Activated CD4-positive, alpha-beta T cell treated with anti-CD3 and anti-CD28 coated beads for 36 hours (primary cell): ENCODE data around the gene PNLIP. TPM values are rescaled to one million over a fixed set of nuclear protein-coding genes. Genes with fewer than 3 reads are reported as not detected.

Source experiments
- ATAC-seq: fragments of 200-7000 bp; cut with Tn5 transposase; one replicate; pipeline ENCODE4 v1.10.0; 2021; ENCODE audit warnings: mild to moderate bottlenecking, moderate library complexity
- CTCF ChIA-PET: fragments of 350-600 bp; sonication (Branson Sonifier 250); formaldehyde crosslinking; loops from one replicate; lab custom pipeline; 2021; ENCODE audit warnings: antibody characterized with exemption; lab: Charles Lee
- POLR2A ChIA-PET: fragments of 350-600 bp; sonication (Branson Sonifier 250); formaldehyde crosslinking; loops from one replicate; lab custom pipeline; 2021; ENCODE audit warnings: antibody characterized with exemption, inconsistent platforms; lab: Charles Lee
- DNase-seq: peaks from one replicate; pipeline ENCODE4 v3.0.0-alpha.2; 2020
- H3K27ac Mint-ChIP-seq: one replicate; pipeline ENCODE4 v1.8.0; 2021; ENCODE audit warnings: mixed read lengths
- H3K27me3 Mint-ChIP-seq: one replicate; pipeline ENCODE4 v1.8.0; 2021; ENCODE audit warnings: mixed read lengths
- H3K36me3 Mint-ChIP-seq: one replicate; pipeline ENCODE4 v1.8.0; 2021; ENCODE audit warnings: low read depth, mixed read lengths
- H3K4me1 Mint-ChIP-seq: one replicate; pipeline ENCODE4 v1.8.0; 2021; ENCODE audit warnings: mixed read lengths
- H3K4me3 Mint-ChIP-seq: one replicate; pipeline ENCODE4 v1.8.0; 2021; ENCODE audit warnings: mild to moderate bottlenecking, moderate library complexity, mixed read lengths
- H3K9me3 Mint-ChIP-seq: one replicate; pipeline ENCODE4 v1.8.0; 2021; ENCODE audit warnings: low read depth, mixed read lengths
- intact Hi-C, 2 experiments: fragments of 100-400 bp; cut with DNase I in 1 of 2; cut with micrococcal nuclease in 1 of 2; formaldehyde crosslinking; loops; one replicate each; pipeline versions ENCODE4 v1.14.2 to v1.15.1; 2022 to 2024; cut with DNase I, micrococcal nuclease
- total RNA-seq, 2 experiments: library from RNA; stranded (reverse); gene quantifications; one replicate each; pipeline ENCODE4 v1.2.3, GENCODE V29; 2021

Gene PNLIP
- total RNA-seq, 2 experiments from 2014 or later, result not detected

DNA sequence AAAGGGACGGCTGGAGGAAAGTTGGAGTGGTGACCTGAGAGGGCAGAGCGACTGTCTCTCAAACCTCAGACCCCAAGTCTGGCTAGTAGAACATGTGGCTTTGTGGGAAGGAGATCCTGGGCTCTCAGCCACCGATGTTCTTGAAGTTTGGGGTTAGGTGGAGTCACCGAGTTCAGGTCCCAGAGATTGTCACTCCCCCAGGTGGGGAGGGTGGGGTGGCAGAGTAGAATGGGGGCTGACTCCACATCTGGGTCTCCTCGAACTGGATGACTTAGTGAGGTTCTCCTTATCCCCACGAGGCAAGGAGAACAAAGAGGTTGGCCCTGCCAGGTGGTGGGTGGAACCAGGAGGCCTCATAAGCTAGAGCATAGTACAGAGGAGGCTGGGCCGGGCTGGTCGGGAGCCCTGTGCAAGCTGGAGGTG lies 60.3 kb downstream of the PNLIP start:
- no peak for DNase-seq
- ChIA-PET CTCF (no interaction called here), POLR2A (no interaction called here)

DNA sequence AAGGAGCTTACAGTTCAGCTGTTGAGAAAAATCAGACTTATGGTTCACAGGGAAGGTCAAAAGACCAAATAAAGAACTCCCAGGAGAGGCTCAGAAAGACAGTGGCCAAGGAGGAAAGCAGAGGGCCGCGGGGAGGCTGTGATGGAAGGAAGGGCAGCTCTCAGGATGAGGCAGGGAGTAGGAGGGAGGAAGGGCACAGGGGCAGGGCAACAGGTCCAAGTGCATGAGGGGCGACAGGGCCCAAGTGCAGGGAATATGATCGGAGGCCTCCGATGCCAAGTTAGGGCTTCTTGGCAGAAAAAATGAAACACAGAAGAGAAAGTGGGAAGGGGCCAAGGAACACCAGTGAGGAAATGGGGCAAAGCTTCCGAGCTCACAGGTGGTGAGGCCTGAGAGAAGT lies 61.6 kb downstream of the PNLIP start:
- Mint-ChIP-seq H3K27ac (no peak overlapping the region), H3K27me3 (peaks cover 19% of the 10 kb centered on the region), H3K4me1 (no peaks in the 10 kb centered on the region), H3K4me3 (no peak overlapping the region), H3K9me3 (no peaks in the 10 kb centered on the region), H3K36me3 (no peaks in the 10 kb centered on the region)
- POLR2A ChIA-PET, result no interaction called here
- ATAC-seq, result no peak
- CTCF ChIA-PET, result no interaction called here
- no peak for DNase-seq
- intact Hi-C loops, result no loop called here

More for the DNA sequence above, 60.3 kb downstream of the PNLIP start:
- Mint-ChIP-seq H3K9me3 (no peaks in the 10 kb centered on the region), H3K27me3 (peaks cover 19% of the 10 kb centered on the region), H3K4me1 (no peaks in the 10 kb centered on the region), H3K4me3 (no peak overlapping the region), H3K36me3 (no peaks in the 10 kb centered on the region), H3K27ac (no peak overlapping the region)
- intact Hi-C loops, result no loop called here
- no peak for ATAC-seq

DNA sequence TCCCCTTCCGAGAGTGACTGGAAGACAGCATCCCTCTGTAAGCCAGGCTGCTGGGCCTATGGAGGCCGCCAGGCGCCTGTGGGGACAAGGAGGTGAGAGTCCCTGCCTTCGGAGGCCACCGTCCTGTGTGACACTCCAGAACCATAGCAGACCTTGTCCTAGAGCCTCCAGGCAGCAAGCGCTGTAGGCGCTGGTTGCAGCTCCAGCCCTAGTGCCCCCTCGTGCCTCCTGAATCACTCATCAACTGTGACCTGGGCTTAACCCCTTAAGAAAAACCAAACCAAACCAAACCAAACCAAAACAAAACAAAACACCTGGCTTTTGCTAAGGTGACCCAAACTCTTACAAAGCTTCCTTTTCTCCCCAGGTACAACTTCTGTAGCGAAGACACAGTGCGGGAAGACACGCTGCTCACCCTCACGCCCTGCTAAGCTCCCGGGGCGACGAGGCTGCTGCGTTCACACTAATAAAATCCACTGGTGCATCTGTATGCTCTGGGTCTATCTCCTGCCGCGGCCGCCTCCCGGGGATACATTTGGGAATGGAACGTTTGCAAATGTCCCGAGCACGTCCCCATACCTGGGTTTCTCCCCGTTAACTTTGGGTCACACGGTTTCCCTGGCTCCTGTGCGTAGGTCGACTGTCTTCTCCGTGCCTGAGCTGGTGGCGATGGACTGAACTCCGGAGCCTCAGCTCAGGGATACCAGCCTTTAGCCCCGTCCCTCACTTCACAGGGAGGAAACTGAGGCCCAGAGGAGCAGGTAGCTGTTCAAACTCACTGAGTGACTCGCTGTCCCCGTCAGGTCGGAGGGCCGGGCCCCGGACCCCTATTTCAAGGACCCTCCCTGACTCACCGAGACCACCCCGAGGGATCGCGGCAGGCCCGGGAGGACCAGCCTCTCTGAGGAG lies 63.2 kb downstream of the PNLIP start:
- H3K9me3 Mint-ChIP-seq, result no peaks in the 10 kb centered on the region
- ChIA-PET POLR2A (no interaction called here), CTCF (interaction anchor here (0.6 kb wide), 2 partner anchors 124 to 1811 kb away, joined by 3 read pairs; no protein-coding TSS in a partner anchor)
- H3K27me3 Mint-ChIP-seq, result peaks cover 19% of the 10 kb centered on the region
- H3K4me3 Mint-ChIP-seq, result no peak overlapping the region
- DNase-seq (no peak), ATAC-seq (no peak)
- no peaks in the 10 kb centered on the region for H3K36me3 Mint-ChIP-seq
- intact Hi-C loops, result no loop called here
- no peak overlapping the region for H3K27ac Mint-ChIP-seq
- no peaks in the 10 kb centered on the region for H3K4me1 Mint-ChIP-seq

DNA sequence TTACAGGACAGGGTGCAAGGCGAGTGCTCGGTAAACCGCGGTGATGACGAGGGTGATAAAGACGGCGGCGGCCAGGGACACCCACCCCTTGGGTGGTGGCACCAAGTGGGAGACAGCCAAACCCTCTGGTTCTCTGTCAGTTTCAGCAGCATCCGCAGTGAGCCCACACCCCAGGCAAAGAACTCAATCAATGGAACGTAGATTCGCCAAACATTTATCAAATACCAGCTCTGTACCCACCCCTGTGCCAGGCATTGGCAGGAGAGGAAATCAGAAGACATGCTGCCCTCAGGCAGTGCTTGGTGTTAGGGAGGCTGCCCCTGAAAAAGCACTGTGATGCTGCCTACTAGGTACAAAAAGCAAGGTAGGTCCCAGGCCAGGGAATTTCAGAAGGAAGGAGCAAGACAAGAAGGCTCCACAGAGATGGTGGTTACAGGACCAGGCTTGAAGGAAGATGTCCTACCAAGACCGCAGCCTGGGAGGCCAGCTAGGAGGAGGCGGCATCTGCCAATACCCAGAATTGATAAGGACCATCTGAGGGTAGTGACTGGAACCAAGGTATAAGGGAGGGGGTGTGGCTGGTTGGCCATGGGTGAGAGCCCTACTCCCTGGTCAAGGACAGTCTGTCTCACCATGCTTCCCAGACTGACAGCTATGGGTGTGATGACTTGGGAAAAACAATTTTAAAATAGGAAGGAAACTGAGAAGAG lies 64.9 kb downstream of the PNLIP start:
- CTCF ChIA-PET, result no interaction called here
- Mint-ChIP-seq H3K27me3 (peaks cover 21% of the 10 kb centered on the region), H3K4me3 (no peak overlapping the region), H3K36me3 (no peaks in the 10 kb centered on the region), H3K9me3 (no peaks in the 10 kb centered on the region), H3K4me1 (no peaks in the 10 kb centered on the region), H3K27ac (no peak overlapping the region)
- ATAC-seq, result no peak
- no peak for DNase-seq
- POLR2A ChIA-PET, result no interaction called here
- intact Hi-C loops, result no loop called here

DNA sequence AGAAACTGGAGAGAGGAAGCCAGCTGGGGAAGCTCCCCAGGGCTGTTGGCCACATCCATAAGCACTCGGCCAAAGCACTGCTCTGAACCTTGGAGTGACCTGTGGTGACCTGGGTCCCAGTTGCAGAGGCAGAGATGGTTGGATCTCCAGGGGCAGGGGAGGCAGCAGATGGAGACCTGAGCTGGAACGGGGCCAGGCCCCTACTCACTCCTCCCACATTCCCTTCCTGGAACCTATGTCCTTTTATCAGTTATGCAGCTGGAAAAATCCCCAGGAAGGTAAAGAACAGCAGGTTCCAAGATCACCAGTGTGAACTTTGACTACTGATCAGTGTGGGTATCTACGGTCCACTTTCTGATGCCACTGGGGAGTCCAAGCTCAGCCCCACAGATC lies 65.4 kb downstream of the PNLIP start:
- ATAC-seq (no peak), DNase-seq (no peak)
- Mint-ChIP-seq H3K36me3 (no peaks in the 10 kb centered on the region), H3K4me1 (no peaks in the 10 kb centered on the region), H3K27me3 (peaks cover 21% of the 10 kb centered on the region), H3K9me3 (no peaks in the 10 kb centered on the region), H3K4me3 (no peak overlapping the region), H3K27ac (no peak overlapping the region)
- ChIA-PET CTCF (no interaction called here), POLR2A (no interaction called here)
- intact Hi-C loops, result no loop called here

DNA sequence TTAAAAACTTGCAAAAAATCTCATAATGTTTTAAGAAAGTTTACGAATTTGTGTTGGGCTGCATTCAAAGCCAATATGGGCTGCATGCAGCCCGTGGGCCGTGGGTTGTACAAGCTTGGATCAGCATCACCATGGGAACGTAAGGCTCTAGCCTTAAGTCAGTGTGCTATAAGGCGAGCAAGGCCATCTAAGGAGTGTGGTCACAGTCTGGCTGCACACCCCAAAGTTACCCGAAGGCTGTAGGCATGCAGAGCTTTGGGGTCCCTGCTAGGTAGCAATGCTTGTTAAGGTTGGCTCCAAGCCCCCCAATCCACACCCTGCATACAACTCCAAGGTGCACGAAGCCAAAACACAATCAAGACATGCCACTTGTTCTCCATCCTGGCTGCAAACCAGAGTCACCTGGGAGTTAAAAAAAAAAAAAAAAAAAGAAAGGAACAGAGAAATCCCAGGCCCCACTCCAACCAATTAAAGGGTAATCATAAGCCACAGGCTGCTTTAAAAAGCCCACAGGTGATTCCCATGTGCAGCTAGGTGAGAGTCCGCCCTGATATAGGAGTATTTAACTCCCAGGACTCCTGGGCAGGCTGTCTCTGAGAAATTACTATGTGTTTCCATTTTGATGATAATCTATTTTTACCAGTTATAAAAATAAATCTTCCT lies 66.5 kb downstream of the PNLIP start:
- DNase-seq, result no peak
- Mint-ChIP-seq H3K4me3 (no peak overlapping the region), H3K27me3 (peaks cover 18% of the 10 kb centered on the region), H3K9me3 (no peaks in the 10 kb centered on the region), H3K27ac (no peak overlapping the region), H3K36me3 (no peaks in the 10 kb centered on the region), H3K4me1 (no peaks in the 10 kb centered on the region)
- no peak for ATAC-seq
- intact Hi-C loops, result no loop called here
- CTCF ChIA-PET, result no interaction called here
- POLR2A ChIA-PET, result no interaction called here

DNA sequence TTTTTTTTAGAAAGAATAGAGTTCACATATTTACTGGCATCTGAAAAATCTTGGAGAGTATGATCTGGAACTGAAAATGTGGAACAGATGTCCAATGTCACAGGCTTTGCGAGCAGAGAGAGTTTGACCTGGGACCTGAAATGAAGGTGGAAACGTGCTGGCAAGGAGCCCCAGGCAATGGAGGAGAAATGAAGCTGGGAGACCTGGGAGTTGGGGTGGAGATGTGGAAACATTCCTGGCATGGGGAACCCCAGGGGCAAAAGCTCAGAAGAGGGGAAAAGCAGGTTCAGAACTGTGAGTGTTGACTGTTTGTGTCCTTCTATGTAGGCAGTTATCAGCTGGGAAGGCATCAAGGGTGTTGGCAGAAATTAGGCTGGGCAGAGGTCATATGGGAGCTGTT lies 67.7 kb downstream of the PNLIP start:
- Mint-ChIP-seq H3K27ac (no peak overlapping the region), H3K9me3 (no peaks in the 10 kb centered on the region), H3K36me3 (no peaks in the 10 kb centered on the region), H3K4me3 (no peak overlapping the region), H3K4me1 (no peaks in the 10 kb centered on the region), H3K27me3 (peaks cover 20% of the 10 kb centered on the region)
- intact Hi-C loops, result no loop called here
- POLR2A ChIA-PET, result no interaction called here
- DNase-seq, result no peak
- CTCF ChIA-PET, result no interaction called here
- ATAC-seq, result no peak

DNA sequence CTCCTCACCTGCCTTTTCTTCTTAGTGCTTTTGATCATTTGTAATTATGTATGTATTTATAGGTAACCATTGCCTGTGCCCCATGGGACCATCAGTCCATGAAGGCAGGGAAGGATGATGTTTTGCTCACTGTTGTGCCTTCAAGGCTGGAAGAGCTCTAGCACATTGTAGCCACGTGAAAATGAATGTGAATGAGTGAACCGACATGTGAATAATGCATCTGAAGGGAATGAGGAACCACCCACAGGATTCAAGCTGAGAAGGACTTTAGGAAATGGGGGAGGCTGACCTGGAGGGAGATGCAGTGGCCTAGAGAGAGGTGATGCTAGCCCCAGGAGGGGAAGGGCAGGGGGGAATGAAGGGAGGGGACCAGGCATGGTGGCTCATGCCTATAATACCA lies 69.1 kb downstream of the PNLIP start:
- H3K27me3 Mint-ChIP-seq, result peaks cover 15% of the 10 kb centered on the region
- no peaks in the 10 kb centered on the region for H3K36me3 Mint-ChIP-seq
- ATAC-seq (no peak), DNase-seq (no peak)
- ChIA-PET CTCF (no interaction called here), POLR2A (no interaction called here)
- no peaks in the 10 kb centered on the region for H3K4me1 Mint-ChIP-seq
- H3K27ac Mint-ChIP-seq, result no peak overlapping the region
- intact Hi-C loops, result no loop called here
- H3K9me3 Mint-ChIP-seq, result no peaks in the 10 kb centered on the region
- no peak overlapping the region for H3K4me3 Mint-ChIP-seq

DNA sequence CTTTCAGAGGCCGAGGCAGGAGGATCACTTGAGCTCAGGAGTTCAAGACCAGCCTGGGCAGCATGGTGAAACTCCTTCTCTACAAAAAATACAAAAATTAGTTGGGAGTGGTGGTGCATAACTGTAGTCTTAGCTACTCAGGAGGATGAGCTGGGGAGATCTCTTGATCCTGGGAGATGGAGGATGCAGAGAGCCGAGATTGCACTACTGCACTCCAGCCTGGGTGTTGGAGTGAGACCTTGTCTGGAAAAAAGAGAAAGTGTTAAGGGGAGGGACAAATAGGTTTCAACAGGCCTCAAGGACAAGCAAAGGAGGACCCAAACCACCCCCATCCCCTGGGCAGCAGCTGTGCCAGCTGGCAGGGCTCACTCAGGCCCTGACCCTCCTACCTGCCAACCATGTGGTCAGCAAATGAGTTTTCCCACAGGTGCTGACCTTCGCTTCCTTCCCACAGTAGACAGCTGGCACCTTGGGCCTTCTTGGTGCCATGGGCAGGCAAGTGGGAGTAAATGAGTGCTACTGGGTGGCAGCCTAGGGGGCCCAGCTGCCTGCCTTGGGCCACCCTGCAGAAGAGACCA lies 69.6 kb downstream of the PNLIP start:
- ChIA-PET POLR2A (no interaction called here), CTCF (no interaction called here)
- H3K4me3 Mint-ChIP-seq, result no peak overlapping the region
- DNase-seq (no peak), ATAC-seq (no peak)
- no peaks in the 10 kb centered on the region for H3K9me3 Mint-ChIP-seq
- no peak overlapping the region for H3K27ac Mint-ChIP-seq
- intact Hi-C loops, result no loop called here
- no peaks in the 10 kb centered on the region for H3K4me1 Mint-ChIP-seq
- H3K36me3 Mint-ChIP-seq, result no peaks in the 10 kb centered on the region
- peaks cover 13% of the 10 kb centered on the region for H3K27me3 Mint-ChIP-seq
